K562 (cell line): Measurements from ENCODE around the gene SYNGR4. TPM values are rescaled to one million over a fixed set of nuclear protein-coding genes. Genes with fewer than 3 reads are reported as not detected.

Experiments
- ATAC-seq: fragments of 200-7000 bp; cut with Tn5 transposase; 3 replicates; pipeline ENCODE4 v1.9.1; 2020; ENCODE audit warnings: moderate library complexity
- BruUV-seq: library from RNA; stranded (reverse); fragments of 400-500 nt; replicated peaks from 2 replicates; lab custom pipeline; 2021; lab: Mats Ljungman, UMichigan
- CTCF ChIA-PET: fragments of 300-600 bp; formaldehyde crosslinking; extraction: SDS; loops from one replicate; lab custom pipeline; 2021; ENCODE audit warnings: low intra/inter-chr PET ratio; lab: Yijun Ruan, JAX
- POLR2A ChIA-PET: fragments of 300-600, 350-650 bp; sonication (Branson Sonifier 250); formaldehyde crosslinking; extraction: SDS; loops from one replicate; lab custom pipeline; 2021; ENCODE audit warnings: antibody characterized with exemption, inconsistent platforms; lab: Yijun Ruan, JAX
- DNase-seq, 4 experiments: peaks; one replicate each; pipeline versions ENCODE4 v3.0.0 to v3.0.0-alpha.2; 2011 to 2018; ENCODE audit warnings: low spot score in 3 of 4, mixed read lengths in 3 of 4; ENCODE audit errors: extremely low read depth in 1 of 4
- FAIRE-seq: peaks from 2 replicates; lab custom pipeline; 2011; peaks lifted over from hg19 to GRCh38; lab: Jason Lieb, UNC
- H2AFZ ChIP-seq: 2 replicates; pipeline ENCODE4 v1.6.0; 2011; ENCODE audit warnings: low read depth, low read length, control low read depth, inconsistent platforms
- H3K27ac ChIP-seq: fragments of 200-600 bp; 3 replicates; pipeline ENCODE4 v1.8.0; 2011; ENCODE audit warnings: low read depth, mild to moderate bottlenecking, control low read depth, inconsistent platforms, low read length, moderate library complexity, mixed read lengths; ENCODE audit errors: extremely low read depth
- H3K27me3 ChIP-seq, 2 experiments: fragments of 300-600 bp in 1 of 2; 2 replicates in 1 of 2; 3 replicates in 1 of 2; pipeline versions ENCODE4 v1.6.0 to v1.8.0; 2011; ENCODE audit warnings: inconsistent platforms in 2 of 2, low read length in 2 of 2, mild to moderate bottlenecking in 1 of 2, mixed read lengths in 1 of 2, moderate library complexity in 1 of 2; ENCODE audit not compliant: control insufficient read depth in 2 of 2, insufficient read depth in 2 of 2
- H3K36me3 ChIP-seq: fragments of 300-600 bp; 3 replicates; pipeline ENCODE4 v1.8.0; 2011; ENCODE audit warnings: mild to moderate bottlenecking, low read length, inconsistent platforms; ENCODE audit not compliant: control insufficient read depth, insufficient read depth
- H3K4me1 ChIP-seq, 2 experiments: fragments of 200-600 bp in 1 of 2; replicated peaks in 1 of 2; 2 replicates in 1 of 2; 3 replicates in 1 of 2; pipeline versions ENCODE4 v1.5.1 to v1.8.0; 2011; ENCODE audit warnings: inconsistent platforms in 2 of 2, low read length in 2 of 2, mild to moderate bottlenecking in 1 of 2, mixed read lengths in 1 of 2, moderate library complexity in 1 of 2; ENCODE audit not compliant: control insufficient read depth in 2 of 2, insufficient read depth in 2 of 2
- H3K4me2 ChIP-seq: 2 replicates; pipeline ENCODE4 v1.6.1; 2011; ENCODE audit warnings: low read length, control low read depth, inconsistent platforms, mixed read lengths; ENCODE audit not compliant: insufficient read depth
- H3K4me3 ChIP-seq: fragments of 200-600 bp; sonication (generic), shearing (Covaris generic); 2 replicates; pipeline ENCODE4 v1.5.1; 2016; ENCODE audit warnings: control low read depth, inconsistent platforms
- H3K79me2 ChIP-seq: fragments of 200-600 bp; 3 replicates; pipeline ENCODE4 v1.8.0; 2011; ENCODE audit warnings: low read length, inconsistent platforms; ENCODE audit not compliant: control insufficient read depth, insufficient read depth
- H3K9ac ChIP-seq, 2 experiments: 2 replicates each; pipeline versions ENCODE4 v1.6.0 to v1.6.1; 2011; ENCODE audit warnings: low read depth in 2 of 2, low read length in 2 of 2, control low read depth in 1 of 2, inconsistent platforms in 1 of 2, mild to moderate bottlenecking in 1 of 2, mixed read lengths in 1 of 2; ENCODE audit not compliant: insufficient read depth in 1 of 2
- H3K9me1 ChIP-seq: one replicate; pipeline ENCODE4 v1.6.0; 2011; ENCODE audit warnings: inconsistent platforms, mild to moderate bottlenecking, low read length, moderate library complexity; ENCODE audit not compliant: control insufficient read depth, insufficient read depth
- H3K9me3 ChIP-seq: replicated peaks from 2 replicates; pipeline ENCODE4 v1.5.1; 2011; ENCODE audit warnings: low read depth, low read length, inconsistent platforms; ENCODE audit not compliant: control insufficient read depth, insufficient read depth
- H4K20me1 ChIP-seq: replicated peaks from 2 replicates; pipeline ENCODE4 v1.6.1; 2011; ENCODE audit warnings: low read length, inconsistent platforms, mixed read lengths; ENCODE audit not compliant: control insufficient read depth, insufficient read depth
- ARHGAP35 ChIP-seq: fragments of 450-650 bp; IDR thresholded peaks from 2 replicates; pipeline ENCODE4 v1.6.1; 2018; ENCODE audit not compliant: partially characterized antibody
- ATF1 ChIP-seq, 2 experiments: fragments of 450-650 bp in 1 of 2; IDR thresholded peaks; 2 replicates each; pipeline ENCODE4 v1.6.1; 2016; ENCODE audit warnings: missing compliant biosample characterization in 1 of 2, missing genetic modification characterization in 1 of 2
- FOXJ2 ChIP-seq: fragments of 200-800 bp; sonication (Bioruptor generic); IDR thresholded peaks from 2 replicates; pipeline ENCODE4 v1.6.1; 2016; ENCODE audit warnings: missing genetic modification characterization, missing compliant biosample characterization
- GATAD2A ChIP-seq: fragments of 450-650 bp; IDR thresholded peaks from 2 replicates; pipeline ENCODE4 v1.6.1; 2017
- IRF2 ChIP-seq: sonication (generic); formaldehyde crosslinking; IDR thresholded peaks from 2 replicates; pipeline ENCODE4 v1.8.1; 2022; ENCODE audit warnings: mild to moderate bottlenecking, missing genetic modification reagents
- MTA1 ChIP-seq: fragments of 450-650 bp; IDR thresholded peaks from 2 replicates; pipeline ENCODE4 v1.6.1; 2017; ENCODE audit warnings: borderline replicate concordance
- PHTF2 ChIP-seq: fragments of 250-450 bp; sonication (Bioruptor Pico); IDR thresholded peaks from 2 replicates; pipeline ENCODE4 v1.5.0; 2021; ENCODE audit warnings: mild to moderate bottlenecking
- RBM25 ChIP-seq: fragments of 200-400 bp; formaldehyde crosslinking; IDR thresholded peaks from 2 replicates; pipeline ENCODE4 v1.6.1; 2018; ENCODE audit warnings: low read length, low read depth, moderate library complexity; ENCODE audit not compliant: severe bottlenecking
- TFAP4 ChIP-seq: sonication (generic); formaldehyde crosslinking; IDR thresholded peaks from 2 replicates; pipeline ENCODE4 v1.8.0; 2022; ENCODE audit warnings: missing genetic modification reagents, mild to moderate bottlenecking, moderate library complexity, borderline replicate concordance
- VEZF1 ChIP-seq: fragments of 200-800 bp; sonication (Bioruptor generic); IDR thresholded peaks from 2 replicates; pipeline ENCODE4 v1.6.1; 2017; ENCODE audit warnings: missing genetic modification characterization, missing compliant biosample characterization
- ZNF12 ChIP-seq: sonication (generic); formaldehyde crosslinking; IDR thresholded peaks from 2 replicates; pipeline ENCODE4 v1.4.0; 2020; ENCODE audit warnings: mild to moderate bottlenecking, missing genetic modification reagents
- ZNF146 ChIP-seq: IDR thresholded peaks from one replicate; pipeline ENCODE4 v1.6.1; 2018; ENCODE audit warnings: missing compliant biosample characterization; ENCODE audit not compliant: unreplicated experiment
- ZNF212 ChIP-seq: fragments of 450-650 bp; formaldehyde crosslinking; IDR thresholded peaks from 2 replicates; pipeline ENCODE4 v1.4.0; 2020; ENCODE audit warnings: mild to moderate bottlenecking
- ZNF282 ChIP-seq: sonication (generic); formaldehyde crosslinking; IDR thresholded peaks from 2 replicates; pipeline ENCODE4 v1.8.1; 2023; ENCODE audit warnings: missing genetic modification reagents
- ZNF609 ChIP-seq: sonication (generic); formaldehyde crosslinking; IDR thresholded peaks from 2 replicates; pipeline ENCODE4 v1.8.1; 2023; ENCODE audit warnings: missing genetic modification reagents, mild to moderate bottlenecking, borderline replicate concordance
- WGBS: fragments of 100-300 bp; shearing (Covaris generic); methylation state at CpG from one replicate; pipeline ENCODE4 v1.1.6; 2016; ENCODE audit warnings: low coverage, mixed read lengths; ENCODE audit not compliant: insufficient coverage; ENCODE audit errors: missing lambda C conversion rate; 5-methylcytosine and 5-hydroxymethylcytosine counted together
- in situ Hi-C: fragments of 300-500 bp; cut with MboI; formaldehyde crosslinking; loops from 4 replicates; pipeline ENCODE4 v1.15.0; 2018; ENCODE audit warnings: inconsistent platforms, mixed read lengths
- intact Hi-C: fragments of 100-400 bp; cut with micrococcal nuclease; formaldehyde crosslinking; loops from 2 replicates; pipeline ENCODE4 v1.14.2; 2022
- polyA plus RNA-seq, 8 experiments: library from polyadenylated mRNA; depleted of rRNA in 4 of 8; stranded (reverse) in 5 of 8; unstranded in 3 of 8; fragments of >200 nt; fragmentation: Nextera tagmentation in 2 of 8; fragmentation: Illumina TruSeq in 1 of 8; extraction: Ambion mirVana in 2 of 8; extraction: Trizol in 1 of 8; gene quantifications; 2 replicates each; pipeline versions ENCODE4 v1.2.1 to v1.2.3, GENCODE V29; 2011 to 2014; ENCODE audit warnings: inconsistent platforms in 1 of 8, missing spikeins in 1 of 8
- total RNA-seq, 7 experiments: library from RNA; depleted of rRNA in 6 of 7; stranded (reverse); fragments of >200 nt in 6 of 7; fragmentation: Illumina TruSeq in 2 of 7; extraction: Trizol in 2 of 7; gene quantifications; 2 replicates each; pipeline versions ENCODE4 v1.2.1 to v1.2.3, GENCODE V29; 2011 to 2021; ENCODE audit warnings: low replicate concordance in 1 of 7

Gene SYNGR4
- total and polyA plus RNA-seq, 9 of the 15 experiments (the other 6 are each of a cell fraction or from before 2014, with no cell fraction given), result 0.07 to 0.14 TPM; not detected in 7

GRCh38 chr19:48396016-48396823 is 32.1 kb downstream of the SYNGR4 start:
- Histone ChIP-seq H3K9me1 (no peaks in the 10 kb centered on the region), H3K36me3 (peaks cover 4% of the 10 kb centered on the region; the same call in 2 of the 3 replicates), H3K9ac (peak overlapping the region in 1 of 2 experiments; percentile 96; a peak in 2 of 4 replicates), H3K4me3 (no peak overlapping the region), H3K79me2 (peaks cover 33% of the 10 kb centered on the region), H3K4me2 (no peak overlapping the region), H4K20me1 (peaks cover 10% of the 10 kb centered on the region), H3K27ac (no peak overlapping the region), H3K27me3 (no peaks in the 10 kb centered on the region), H3K4me1 (peaks cover 39 to 89% of the 10 kb centered on the region in 2 experiments), H3K9me3 (no peaks in the 10 kb centered on the region), H2AFZ (no peak overlapping the region)
- CTCF ChIA-PET, result no interaction called here
- no peak for FAIRE-seq
- in situ Hi-C loops (no loop called here), intact Hi-C loops (loop anchor here (10.0 kb wide), 2 partner anchors 71 to 99 kb away; partner anchors contain the start of gene EMP3)
- WGBS, result 44% methylated on average over 23 of the region's 24 CpGs
- BruUV-seq, result no TSS peak
- POLR2A ChIA-PET, result interaction anchor here (0.6 kb wide), 1 partner anchor 43 kb away, joined by 3 read pairs; no protein-coding TSS in a partner anchor
- peak in 3 of 4 experiments; percentile 35 to 49 (median 40) for DNase-seq
- ATAC-seq, result no peak
- TF ChIP-seq ATF1 (CRISPR knock-in tag; IDR thresholded peaks at IDR 0.05) (no peak), ATF1 (tag; IDR thresholded peaks at IDR 0.05) (no peak), ZNF609 (no peak), TFAP4 (CRISPR knock-in tag) (peak; percentile 40; the same call in 1 of the 2 replicates), ARHGAP35 (no peak), MTA1 (0 out of 2 replicates have a peak, but pooled peaks have one; percentile 4), PHTF2 (CRISPR knock-in tag) (no peak), ZNF212 (CRISPR knock-in tag) (no peak), ZNF12 (CRISPR knock-in tag) (no peak), FOXJ2 (tag) (no peak), RBM25 (no peak), GATAD2A (0 out of 2 replicates have a peak, but pooled peaks have one; percentile 22), ZNF282 (CRISPR knock-in tag) (no peak), ZNF146 (no peak), VEZF1 (CRISPR knock-in tag) (peak; percentile 41), IRF2 (no peak)
